Endothelial cell of umbilical vein (primary cell): ENCODE results near the gene SLC5A6. TPM values are rescaled to one million over a fixed set of nuclear protein-coding genes. Genes with fewer than 3 reads are reported as not detected.

Experiments used
- BruUV-seq: library from RNA; stranded (reverse); fragments of 400-500 nt; replicated peaks from 2 replicates; lab custom pipeline; 2021; lab: Mats Ljungman, UMichigan
- CTCF ChIA-PET: fragments of 300-600, 350-600 bp; sonication (Branson Sonifier 250); formaldehyde crosslinking; loops from one replicate; lab custom pipeline; 2021; ENCODE audit warnings: antibody characterized with exemption, inconsistent platforms; lab: Charles Lee
- POLR2A ChIA-PET: fragments of 300-600, 350-600 bp; sonication (Branson Sonifier 250); formaldehyde crosslinking; loops from one replicate; lab custom pipeline; 2021; ENCODE audit warnings: antibody characterized with exemption, inconsistent platforms; lab: Charles Lee
- DNase-seq: peaks from one replicate; pipeline ENCODE4 v3.0.0-alpha.2; 2011; ENCODE audit warnings: low read depth, low spot score
- FAIRE-seq: peaks from 2 replicates; lab custom pipeline; 2011; peaks lifted over from hg19 to GRCh38; lab: Jason Lieb, UNC
- H2AFZ ChIP-seq: 2 replicates; pipeline ENCODE4 v1.6.0; 2012; ENCODE audit warnings: low read depth, low read length, control low read depth, inconsistent platforms
- H3K27ac ChIP-seq: 2 replicates; pipeline ENCODE4 v1.5.1; 2011; ENCODE audit warnings: low read depth, mild to moderate bottlenecking, control low read depth, low read length, moderate library complexity; ENCODE audit not compliant: insufficient read depth
- H3K27me3 ChIP-seq, 2 experiments: 2 replicates each; pipeline versions ENCODE4 v1.6.0 to v1.6.1; 2011; ENCODE audit warnings: low read length in 2 of 2, mixed read lengths in 1 of 2; ENCODE audit not compliant: control insufficient read depth in 2 of 2, insufficient read depth in 2 of 2
- H3K36me3 ChIP-seq, 2 experiments: 2 replicates in 1 of 2; 3 replicates in 1 of 2; pipeline ENCODE4 v1.5.1; 2011; ENCODE audit warnings: low read length in 2 of 2, mild to moderate bottlenecking in 1 of 2, moderate library complexity in 1 of 2; ENCODE audit not compliant: control insufficient read depth in 2 of 2, insufficient read depth in 2 of 2; ENCODE audit errors: extremely low read depth in 1 of 2
- H3K4me1 ChIP-seq: 3 replicates; pipeline ENCODE4 v1.5.1; 2011; ENCODE audit warnings: mild to moderate bottlenecking, low read length; ENCODE audit not compliant: control insufficient read depth, insufficient read depth; ENCODE audit errors: extremely low read depth
- H3K4me2 ChIP-seq: 2 replicates; pipeline ENCODE4 v1.6.1; 2011; ENCODE audit warnings: low read length, control low read depth, mixed read lengths; ENCODE audit not compliant: insufficient read depth
- H3K4me3 ChIP-seq, 3 experiments: fragments of 200-600 bp in 1 of 3; sonication (generic), shearing (Covaris generic) in 1 of 3; replicated peaks in 1 of 3; 2 replicates each; pipeline ENCODE4 v1.5.1; 2011 to 2016; ENCODE audit warnings: control low read depth in 3 of 3, low read length in 3 of 3, mild to moderate bottlenecking in 2 of 3, inconsistent platforms in 1 of 3, low read depth in 1 of 3, moderate library complexity in 1 of 3; ENCODE audit not compliant: insufficient read depth in 1 of 3
- H3K79me2 ChIP-seq: 2 replicates; pipeline ENCODE4 v1.6.0; 2012; ENCODE audit warnings: low read length, inconsistent platforms; ENCODE audit not compliant: control insufficient read depth, insufficient read depth
- H3K9ac ChIP-seq: replicated peaks from 2 replicates; pipeline ENCODE3; 2011; ENCODE audit warnings: low read length, control low read depth; ENCODE audit not compliant: insufficient read depth; ENCODE audit errors: extremely low read depth
- H3K9me1 ChIP-seq: replicated peaks from 3 replicates; pipeline ENCODE4 v1.6.0; 2011; ENCODE audit warnings: mild to moderate bottlenecking, low read length; ENCODE audit not compliant: control insufficient read depth, insufficient read depth; ENCODE audit errors: extremely low read depth
- H3K9me3 ChIP-seq: replicated peaks from 2 replicates; pipeline ENCODE4 v1.5.1; 2012; ENCODE audit warnings: low read length, inconsistent platforms; ENCODE audit not compliant: control insufficient read depth, insufficient read depth
- H4K20me1 ChIP-seq: replicated peaks from 2 replicates; pipeline ENCODE3; 2011; ENCODE audit warnings: mild to moderate bottlenecking, low read length; ENCODE audit not compliant: control insufficient read depth, insufficient read depth; ENCODE audit errors: extremely low read depth
- EZH2 ChIP-seq: IDR thresholded peaks from 2 replicates; pipeline ENCODE4 v1.6.1; 2012; ENCODE audit warnings: borderline replicate concordance, low read depth, mild to moderate bottlenecking, moderate library complexity, low read length, inconsistent platforms; ENCODE audit not compliant: severe bottlenecking
- FOS ChIP-seq: IDR thresholded peaks from 2 replicates; pipeline ENCODE4 v1.6.1; 2011; ENCODE audit warnings: mild to moderate bottlenecking, low read length, moderate library complexity, borderline replicate concordance; ENCODE audit not compliant: insufficient read depth
- GATA2 ChIP-seq: IDR thresholded peaks from 2 replicates; pipeline ENCODE4 v1.7.0; 2011; ENCODE audit warnings: low read depth, mild to moderate bottlenecking, moderate library complexity, mixed read lengths, low read length; ENCODE audit not compliant: insufficient read length, insufficient read depth
- JUN ChIP-seq: IDR thresholded peaks from 2 replicates; pipeline ENCODE4 v1.6.1; 2011; ENCODE audit warnings: borderline replicate concordance, low read depth; ENCODE audit not compliant: insufficient read length, insufficient read depth
- MYC ChIP-seq: IDR thresholded peaks from one replicate; pipeline ENCODE4 v1.6.1; 2011; ENCODE audit warnings: mild to moderate bottlenecking, low read depth, low read length
- POLR2A ChIP-seq: IDR thresholded peaks from 2 replicates; pipeline ENCODE4 v1.6.1; 2012; ENCODE audit warnings: low read depth, mild to moderate bottlenecking, control low read depth, low read length
- POLR2AphosphoS5 ChIP-seq: IDR thresholded peaks from 2 replicates; pipeline ENCODE4 v1.6.1; 2012; ENCODE audit warnings: low read depth, mild to moderate bottlenecking, control low read depth, low read length, moderate library complexity; ENCODE audit not compliant: insufficient read depth
- dilution Hi-C: fragments of 300-500 bp; cut with MboI; formaldehyde crosslinking; loops from one replicate; pipeline ENCODE4 v1.15.0; 2019; ENCODE audit warnings: low sequenced_read_pairs; ENCODE audit not compliant: extremely low pct_ligation_motif_present
- intact Hi-C: fragments of 100-400 bp; cut with micrococcal nuclease; formaldehyde crosslinking; loops from one replicate; pipeline ENCODE4 v1.10.0; 2022
- polyA plus RNA-seq, 4 experiments: library from polyadenylated mRNA; depleted of rRNA in 3 of 4; stranded (reverse) in 3 of 4; unstranded in 1 of 4; fragments of >200 nt; gene quantifications; 2 replicates each; pipeline versions ENCODE4 v1.2.1 to v1.2.3, GENCODE V29; 2011 to 2012; ENCODE audit warnings: missing spikeins in 1 of 4
- total RNA-seq: library from RNA; stranded (reverse); gene quantifications from 2 replicates; pipeline ENCODE4 v1.2.3, GENCODE V29; 2021
- TF ChIP-seq, protein P1 (sequence below), 2 donors: IDR thresholded peaks; 1 replicate in 1 of 2; 2 replicates in 1 of 2; pipeline ENCODE4 v1.5.1; 2011; ENCODE audit warnings: low read length in 2 of 2, mild to moderate bottlenecking in 2 of 2, moderate library complexity in 2 of 2, control low read depth in 1 of 2, inconsistent platforms in 1 of 2, low read depth in 1 of 2; ENCODE audit not compliant: insufficient read depth in 1 of 2; ENCODE audit errors: extremely low read depth in 1 of 2
- TF ChIP-seq, protein P2 (sequence below): IDR thresholded peaks from 2 replicates; pipeline ENCODE4 v1.6.1; 2011; ENCODE audit not compliant: insufficient read depth, insufficient read length

SLC5A6 gene
- total and polyA plus RNA-seq, 2 donors (not counting 3 experiments of a cell fraction or from before 2014, with no cell fraction given), result 52.0 to 92.5 TPM

DNA sequence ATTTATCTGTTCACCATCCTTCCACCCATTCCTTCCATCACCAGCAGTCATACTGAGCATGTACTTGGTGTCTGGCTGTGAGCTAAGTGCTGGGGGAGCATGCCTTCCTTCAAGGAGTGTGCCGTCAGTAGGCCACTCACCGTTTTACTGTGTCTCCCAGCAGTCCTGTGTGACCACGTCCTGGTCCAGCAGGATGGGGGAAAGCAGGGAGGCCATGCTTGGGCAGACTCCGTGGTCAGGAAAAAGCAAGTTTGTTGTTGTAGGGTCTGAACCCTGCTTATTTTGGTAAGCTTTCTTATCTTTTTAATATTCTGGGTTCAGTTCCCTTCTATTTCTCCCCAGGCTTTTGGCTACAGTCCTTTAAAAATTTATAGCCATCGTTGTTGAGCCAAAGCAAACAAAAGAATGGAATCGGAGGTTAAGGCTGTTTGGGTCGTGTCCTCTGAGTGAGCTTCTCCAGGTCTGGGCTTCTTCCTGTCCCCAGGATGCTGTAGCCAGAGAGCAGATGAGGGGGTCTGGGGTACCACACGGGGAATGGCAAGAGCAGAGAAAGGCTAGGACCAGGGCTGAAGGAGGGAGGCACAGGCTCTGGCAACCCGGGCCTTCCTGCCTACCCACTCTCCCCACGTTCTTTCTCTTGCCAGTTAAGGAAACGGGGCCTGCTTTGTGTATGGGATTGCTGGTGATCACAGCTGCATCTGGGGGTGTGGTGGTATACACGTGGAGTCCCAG, 37.3 kb upstream of the SLC5A6 start:
- dilution Hi-C loops (no loop called here), intact Hi-C loops (loop anchor here (5.0 kb wide), 1 partner anchor 123 kb away; the partner anchor contains the start of genes EIF2B4 and SNX17)
- Histone ChIP-seq H3K4me2 (no peak overlapping the region), H3K4me1 (peaks cover 15% of the 10 kb centered on the region), H3K79me2 (no peaks in the 10 kb centered on the region), H3K27me3 (no peaks in the 10 kb centered on the region), H4K20me1 (no peaks in the 10 kb centered on the region), H2AFZ (peak overlapping the region; percentile 40), H3K36me3 (peaks cover 2 to 8% of the 10 kb centered on the region in 2 experiments), H3K9me3 (no peaks in the 10 kb centered on the region), H3K9me1 (no peaks in the 10 kb centered on the region), H3K27ac (no peak overlapping the region), H3K9ac (no peak overlapping the region), H3K4me3 (no peak overlapping the region)
- DNase-seq (peak; percentile 75), FAIRE-seq (peak; percentile 83)
- no TSS peak for BruUV-seq
- TF ChIP-seq JUN (no peak), POLR2AphosphoS5 (no peak), EZH2 (no peak), GATA2 (no peak), MYC (no peak), FOS (no peak), POLR2A (no peak)
- TF ChIP-seq, protein P1, sequence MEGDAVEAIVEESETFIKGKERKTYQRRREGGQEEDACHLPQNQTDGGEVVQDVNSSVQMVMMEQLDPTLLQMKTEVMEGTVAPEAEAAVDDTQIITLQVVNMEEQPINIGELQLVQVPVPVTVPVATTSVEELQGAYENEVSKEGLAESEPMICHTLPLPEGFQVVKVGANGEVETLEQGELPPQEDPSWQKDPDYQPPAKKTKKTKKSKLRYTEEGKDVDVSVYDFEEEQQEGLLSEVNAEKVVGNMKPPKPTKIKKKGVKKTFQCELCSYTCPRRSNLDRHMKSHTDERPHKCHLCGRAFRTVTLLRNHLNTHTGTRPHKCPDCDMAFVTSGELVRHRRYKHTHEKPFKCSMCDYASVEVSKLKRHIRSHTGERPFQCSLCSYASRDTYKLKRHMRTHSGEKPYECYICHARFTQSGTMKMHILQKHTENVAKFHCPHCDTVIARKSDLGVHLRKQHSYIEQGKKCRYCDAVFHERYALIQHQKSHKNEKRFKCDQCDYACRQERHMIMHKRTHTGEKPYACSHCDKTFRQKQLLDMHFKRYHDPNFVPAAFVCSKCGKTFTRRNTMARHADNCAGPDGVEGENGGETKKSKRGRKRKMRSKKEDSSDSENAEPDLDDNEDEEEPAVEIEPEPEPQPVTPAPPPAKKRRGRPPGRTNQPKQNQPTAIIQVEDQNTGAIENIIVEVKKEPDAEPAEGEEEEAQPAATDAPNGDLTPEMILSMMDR (IDR thresholded peaks at IDR 0.05; ENCODE audit: extremely low read depth in 1 of 2, insufficient read depth in 1 of 2, low read depth in 1 of 2, low read length in 2 of 2), result no peak
- TF ChIP-seq, protein P2, sequence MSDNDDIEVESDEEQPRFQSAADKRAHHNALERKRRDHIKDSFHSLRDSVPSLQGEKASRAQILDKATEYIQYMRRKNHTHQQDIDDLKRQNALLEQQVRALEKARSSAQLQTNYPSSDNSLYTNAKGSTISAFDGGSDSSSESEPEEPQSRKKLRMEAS, result no peak
- POLR2A ChIA-PET, result no interaction called here
- CTCF ChIA-PET, result interaction anchor here (0.8 to 6.8 kb wide), 13 partner anchors 13 to 153 kb away, joined by 3 to 81 read pairs (median 4); partner anchors contain the start of genes SLC30A3 and TRIM54
